Measurements from ENCODE around the gene C2orf68. TPM values are rescaled to one million over a fixed set of nuclear protein-coding genes. Genes with fewer than 3 reads are reported as not detected.
"Not testable (repeated sequence)": the region's sequence is repeated elsewhere in the genome, so short reads cannot be mapped to it uniquely, and the experiment has no call there.

The C2orf68 gene
- total RNA-seq, 1 donor from 2014 or later: 43.1 TPM

- DNase-seq (ENCODE audit: low spot score): no peak
Observed at GRCh38 chr2:85628658-85629057, 16.8 kb upstream of the C2orf68 start.

GRCh38 chr2:85623991-85624390 lies 12.1 kb upstream of the C2orf68 start:
- DNase-seq (ENCODE audit: low spot score): no peak

DNA sequence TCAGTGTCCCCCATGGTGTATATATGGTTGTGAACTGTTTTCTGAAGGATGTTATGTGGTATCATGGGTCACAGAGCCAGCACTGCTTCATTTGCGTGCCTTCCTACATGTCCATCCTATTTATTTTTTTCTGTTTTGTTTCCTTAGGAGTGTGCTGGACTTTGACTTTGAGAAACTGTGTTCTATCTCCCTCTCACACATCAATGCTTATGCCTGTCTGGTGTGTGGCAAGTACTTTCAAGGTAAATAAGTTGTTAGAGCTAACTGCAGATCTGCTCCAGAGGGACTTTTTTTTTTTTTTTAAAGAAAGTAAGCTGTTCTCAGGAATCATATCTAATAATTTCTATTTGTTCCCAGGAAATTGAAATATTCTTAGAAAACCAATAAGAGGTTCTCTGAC lies 9.5 kb upstream of the C2orf68 start:
- DNase-seq (ENCODE audit: low spot score): no peak

DNA sequence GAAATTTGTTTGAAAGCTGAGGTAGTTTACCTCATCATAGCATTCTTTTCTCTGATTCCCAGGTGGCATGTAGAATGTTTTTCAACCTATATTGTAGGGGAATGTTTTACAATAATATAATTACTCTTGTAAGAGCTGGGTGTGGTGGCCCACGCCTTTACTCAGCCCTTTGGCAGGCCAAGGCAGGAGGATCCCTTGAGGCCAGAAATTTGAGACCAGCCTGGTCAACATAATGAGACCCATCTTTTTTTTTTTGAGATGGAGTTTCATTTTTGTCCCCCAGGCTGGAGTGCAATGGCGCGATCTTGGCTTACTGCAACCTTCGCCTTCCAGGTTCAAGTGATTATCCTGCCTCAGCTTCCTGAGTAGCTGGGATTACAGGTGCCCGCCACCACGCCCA lies 7.8 kb upstream of the C2orf68 start:
- no peak for DNase-seq (ENCODE audit: low spot score)

GRCh38 chr2:85617723-85618122 lies 5.9 kb upstream of the C2orf68 start:
- DNase-seq (ENCODE audit: low spot score): not testable (repeated sequence)

DNA sequence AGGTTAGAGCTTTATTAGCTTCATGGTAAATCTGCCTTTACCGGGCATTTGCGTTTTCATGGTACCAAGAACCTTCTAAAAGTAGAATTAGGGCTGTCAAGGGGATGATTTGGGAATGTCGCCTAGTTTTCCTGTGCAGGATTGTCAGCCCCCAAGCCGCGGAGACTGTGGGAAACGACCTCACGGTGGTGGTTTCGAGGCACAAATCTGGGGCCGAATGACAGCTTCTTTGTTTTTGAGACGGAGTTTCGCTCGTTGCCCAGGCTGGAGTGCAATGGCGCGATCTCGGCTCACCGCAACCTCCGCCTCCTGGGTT lies 3.5 kb upstream of the C2orf68 start:
- DNase-seq (ENCODE audit: low spot score): no peak

- not testable (repeated sequence) for DNase-seq (ENCODE audit: low spot score)
Observed at GRCh38 chr2:85614757-85615156, 2.9 kb upstream of the C2orf68 start.

GRCh38 chr2:85613717-85614515 lies 2.0 kb upstream of the C2orf68 start:
- DNase-seq (ENCODE audit: low spot score): no peak

- no peak for DNase-seq (ENCODE audit: low spot score)
Observed at GRCh38 chr2:85611217-85611704, 605 bp downstream of the C2orf68 start.

DNA sequence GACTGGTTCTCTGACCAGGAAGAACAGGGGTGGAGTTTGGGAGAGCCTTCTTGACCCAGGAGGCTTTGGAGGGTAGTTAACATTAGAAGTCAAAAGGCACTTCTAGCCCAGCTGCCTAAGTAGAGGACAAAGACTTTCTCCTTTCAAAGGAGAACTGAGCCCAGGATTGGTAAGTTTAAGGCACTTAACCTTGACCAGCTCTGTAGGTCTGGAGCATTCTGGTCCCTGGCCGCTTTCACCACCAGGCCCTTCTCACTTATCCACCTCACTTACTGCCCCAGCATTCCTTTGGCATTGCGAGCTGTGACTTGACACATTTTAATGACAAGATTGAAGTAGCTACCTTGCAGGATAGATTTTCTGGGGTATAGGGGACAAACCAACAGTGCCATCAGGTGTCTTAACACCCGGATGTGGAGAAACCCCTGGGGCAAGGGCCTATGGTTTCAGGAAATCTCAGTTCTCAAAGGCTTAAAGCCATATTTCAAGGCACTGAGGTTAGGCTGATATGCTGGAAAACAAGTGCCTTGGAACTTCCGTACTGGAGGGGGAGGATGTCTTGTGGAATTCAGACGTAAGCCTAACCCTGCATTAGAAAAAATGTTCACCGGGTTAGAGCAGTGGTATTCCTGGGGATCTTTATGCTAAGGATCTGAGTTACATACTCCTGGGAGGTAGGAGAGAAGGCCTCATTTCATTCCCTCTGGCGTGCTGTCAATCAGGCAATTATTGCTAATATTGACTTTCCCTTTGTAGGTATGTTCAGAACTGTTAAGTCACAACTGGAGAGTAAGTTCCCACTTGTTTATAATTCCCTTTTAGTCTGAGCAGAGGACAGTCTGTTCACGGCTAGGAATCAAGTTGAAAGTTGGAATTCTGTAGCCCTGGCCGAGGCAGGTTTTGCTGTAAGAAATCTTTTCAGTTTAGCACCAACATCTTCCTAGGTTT lies 4.3 kb downstream of the C2orf68 start:
- DNase-seq (ENCODE audit: low spot score): no peak

DNA sequence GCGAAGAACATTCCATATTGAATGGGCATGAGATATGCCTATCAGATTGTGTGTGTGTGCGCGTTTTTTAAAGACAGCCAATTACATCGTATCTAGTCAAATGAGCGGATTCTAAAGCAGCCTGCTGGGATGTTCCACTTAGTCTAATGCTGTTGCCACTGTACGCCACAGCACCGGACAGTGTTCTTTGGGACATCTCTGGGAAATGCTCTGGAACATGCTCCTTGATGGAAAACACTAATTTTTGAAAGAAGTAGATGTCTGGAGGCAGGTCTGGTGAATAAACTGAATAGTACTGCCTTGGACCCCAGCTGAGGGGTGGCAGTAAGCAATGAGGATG lies 5.8 kb downstream of the C2orf68 start:
- no peak for DNase-seq (ENCODE audit: low spot score)

- no peak for DNase-seq (ENCODE audit: low spot score)
Observed at GRCh38 chr2:85605406-85606115, 6.3 kb downstream of the C2orf68 start.

GRCh38 chr2:85604568-85605339 lies 7.1 kb downstream of the C2orf68 start:
- no peak for DNase-seq (ENCODE audit: low spot score)

GRCh38 chr2:85604133-85604444 lies 7.8 kb downstream of the C2orf68 start:
- DNase-seq (ENCODE audit: low spot score): not testable (repeated sequence)

DNA sequence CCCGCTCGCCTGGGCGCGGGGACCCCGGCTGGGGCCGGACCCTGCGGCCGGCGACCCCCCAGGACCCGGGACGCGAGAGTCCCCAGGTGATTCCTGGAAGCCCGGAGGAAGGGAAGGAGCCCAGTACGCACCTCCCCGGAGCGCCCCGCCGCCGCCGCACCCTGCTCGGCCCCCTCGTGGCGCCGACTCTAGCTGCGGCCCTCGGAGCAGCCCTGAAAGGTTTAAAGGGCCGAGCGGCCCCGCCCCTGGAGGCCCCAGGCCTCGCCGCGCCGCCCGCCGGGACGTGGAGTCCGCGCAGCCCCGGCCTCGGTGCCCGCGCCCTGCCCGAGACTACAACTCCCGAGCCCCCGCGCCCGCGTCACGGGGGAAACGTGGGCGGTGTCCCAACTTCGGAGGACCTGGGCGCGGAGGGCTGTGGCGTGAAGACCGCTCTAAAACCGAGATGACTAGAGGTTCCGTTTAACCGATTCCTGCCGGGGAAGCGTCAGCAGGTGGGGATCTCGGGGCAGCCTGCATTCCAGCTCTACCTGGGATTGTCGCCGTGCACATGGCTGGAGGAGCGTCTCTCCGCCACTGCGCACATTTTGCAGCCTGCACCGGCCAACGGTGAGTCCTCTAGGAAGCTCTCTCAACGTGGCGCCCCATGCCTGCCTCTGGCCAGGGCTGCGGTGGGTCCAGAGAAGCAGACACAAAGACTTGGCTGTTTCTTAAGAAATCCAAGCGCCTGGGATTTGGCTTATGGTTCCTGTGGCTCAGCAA lies 9.2 kb downstream of the C2orf68 start, which contains the start of gene TMEM150A:
TSS of gene TMEM150A (minus strand) at position 223 of the 759 bp plus-strand sequence. CDS start 750 bp downstream, outside the sequence.
- DNase-seq (ENCODE audit: low spot score): peak; percentile 94

DNA sequence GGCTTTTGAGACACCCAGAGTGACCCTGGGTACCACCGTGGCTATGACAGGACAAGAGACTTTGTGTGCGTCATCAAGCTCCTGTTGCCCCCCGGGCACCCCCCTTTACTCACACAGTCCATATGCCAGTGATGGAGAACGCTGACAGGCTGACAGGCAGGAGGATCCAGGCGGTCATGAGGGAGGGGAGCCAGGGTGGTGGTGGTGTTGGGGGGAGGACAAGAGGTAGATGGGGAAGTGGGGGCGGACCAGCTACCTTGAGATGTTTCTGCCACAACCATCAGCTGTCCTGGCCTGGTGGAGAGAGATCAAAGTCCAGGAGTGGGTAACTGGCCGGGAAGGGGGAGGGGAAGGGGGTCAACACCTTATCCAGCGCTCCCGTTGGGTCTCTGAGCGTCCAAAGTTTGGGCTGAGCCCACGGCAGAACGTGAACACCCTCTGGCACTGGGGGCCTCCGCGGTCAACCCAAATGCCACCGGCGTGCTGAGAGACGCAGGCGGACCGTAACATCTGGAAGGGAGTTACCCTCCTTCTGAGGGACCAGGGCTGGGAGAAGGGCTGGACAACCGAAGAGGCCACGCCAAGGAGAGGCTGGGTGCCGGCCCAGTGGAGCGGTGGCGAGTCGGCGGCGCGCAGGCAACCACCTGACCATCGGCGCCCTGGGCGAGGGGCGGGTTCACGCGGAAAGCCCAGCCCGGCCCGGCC lies 9.9 kb downstream of the C2orf68 start:
- peak; percentile 67 for DNase-seq (ENCODE audit: low spot score)

DNA sequence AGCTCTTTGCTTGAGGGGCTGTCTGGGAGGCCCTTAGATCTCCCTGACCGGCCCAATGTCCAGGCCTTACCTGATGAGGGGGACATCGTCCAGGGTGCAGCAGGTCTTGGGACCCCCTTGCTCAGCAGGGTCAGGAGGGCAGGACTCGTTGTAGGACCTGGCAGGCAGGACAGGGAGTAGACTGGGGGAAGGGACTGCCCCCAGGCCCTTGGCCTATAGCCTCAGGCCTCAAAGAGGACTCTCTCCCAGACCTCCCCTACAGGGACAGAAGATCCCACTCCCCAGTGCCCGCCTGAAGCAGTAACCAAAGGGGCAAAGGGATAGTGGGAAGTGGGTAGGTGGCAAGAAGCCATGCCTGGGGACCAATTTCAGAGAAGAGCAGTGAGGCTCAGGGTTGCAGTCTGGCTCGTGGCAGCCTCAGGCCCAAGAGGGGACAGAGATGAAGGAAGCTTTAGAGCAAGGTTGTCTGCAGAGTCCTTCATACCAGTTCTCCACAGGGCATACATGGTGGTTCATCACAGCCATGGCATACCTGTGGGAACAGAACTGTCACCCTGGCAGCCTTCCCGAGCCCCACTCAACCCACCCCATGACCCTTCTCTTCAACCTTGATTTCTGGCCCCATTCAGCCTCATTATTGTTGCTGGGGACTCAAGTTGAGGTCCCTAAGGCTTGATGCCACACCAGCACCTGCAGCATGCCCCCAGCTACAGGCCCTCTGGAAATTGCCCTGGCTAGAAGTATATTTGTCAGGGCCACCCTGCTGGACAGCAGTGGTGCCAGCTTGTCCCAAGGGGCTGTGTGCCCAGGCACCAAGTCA lies 10.7 kb downstream of the C2orf68 start:
- no peak for DNase-seq (ENCODE audit: low spot score)

- DNase-seq (ENCODE audit: low spot score): no peak
Observed at GRCh38 chr2:85600235-85600575, 11.7 kb downstream of the C2orf68 start.

All from ureter (tissue), 1 donor.